GM13977 (cell line): ENCODE results near the gene NBPF6.
"Not testable (repeated sequence)": the region's sequence is repeated elsewhere in the genome, so short reads cannot be mapped to it uniquely, and the experiment has no call there.

Experiments
- DNase-seq: peaks from one replicate; pipeline ENCODE4 v3.0.0; 2012; ENCODE audit warnings: low spot score
- CTCF ChIP-seq: IDR thresholded peaks from 2 replicates; pipeline ENCODE4 v1.5.1; 2012; ENCODE audit warnings: mild to moderate bottlenecking, control low read depth; ENCODE audit not compliant: insufficient read depth; ENCODE audit errors: extremely low read depth, missing control alignments
- in situ Hi-C: fragments of 300-500 bp; cut with MboI; formaldehyde crosslinking; loops from one replicate; pipeline ENCODE4 v1.12.0; 2022; ENCODE audit warnings: low sequenced_read_pairs, low pct_unique_long_range_greater_than_20kb, mixed read lengths, inconsistent platforms; ENCODE audit not compliant: unreplicated experiment

Gene NBPF6

GRCh38 chr1:108478429-108479015, 28.4 kb downstream of the NBPF6 start:
- in situ Hi-C loops = no loop called here
- no peak for TF ChIP-seq CTCF
- no peak for DNase-seq

GRCh38 chr1:108482708-108483107, 32.6 kb downstream of the NBPF6 start:
- no peak for DNase-seq
- no peak for TF ChIP-seq CTCF
- in situ Hi-C loops = no loop called here

GRCh38 chr1:108485990-108486389, 35.8 kb downstream of the NBPF6 start:
- in situ Hi-C loops, DNase-seq: not testable (repeated sequence)

GRCh38 chr1:108486707-108487106, 36.6 kb downstream of the NBPF6 start:
- DNase-seq, in situ Hi-C loops: not testable (repeated sequence)

GRCh38 chr1:108495008-108495407, 44.9 kb downstream of the NBPF6 start:
- DNase-seq, in situ Hi-C loops: not testable (repeated sequence)

- in situ Hi-C loops, DNase-seq: not testable (repeated sequence)
Observed at GRCh38 chr1:108496856-108497255, 46.7 kb downstream of the NBPF6 start.

GRCh38 chr1:108502138-108502537, 52.0 kb downstream of the NBPF6 start:
- DNase-seq = no peak
- no peak for TF ChIP-seq CTCF
- in situ Hi-C loops = loop anchor here (5.0 kb wide), 1 partner anchor 60 kb away; the partner anchor contains the start of gene EEIG2

- TF ChIP-seq CTCF = no peak
- in situ Hi-C loops = loop anchor here (5.0 kb wide), 1 partner anchor 60 kb away; the partner anchor contains the start of gene EEIG2
- no peak for DNase-seq
Observed at GRCh38 chr1:108502624-108503023, 52.5 kb downstream of the NBPF6 start.

- no peak for DNase-seq
- in situ Hi-C loops = loop anchor here (5.0 kb wide), 1 partner anchor 59 kb away; the partner anchor contains the start of gene EEIG2
- no peak for TF ChIP-seq CTCF
Observed at GRCh38 chr1:108503062-108503733, 53.1 kb downstream of the NBPF6 start.
